CD4-positive, alpha-beta memory T cell (primary cell): Measurements from ENCODE around the gene DUOXA1. TPM values are rescaled to one million over a fixed set of nuclear protein-coding genes. Genes with fewer than 3 reads are reported as not detected.
"Not testable (repeated sequence)": the region's sequence is repeated elsewhere in the genome, so short reads cannot be mapped to it uniquely, and the experiment has no call there.

Experiments
- CTCF ChIA-PET: fragments of 350-600 bp; sonication (Branson Sonifier 250); formaldehyde crosslinking; loops from one replicate; lab custom pipeline; 2021; ENCODE audit warnings: inconsistent platforms; ENCODE audit not compliant: partially characterized antibody; lab: Charles Lee
- POLR2A ChIA-PET: fragments of 350-600 bp; sonication (Branson Sonifier 250); formaldehyde crosslinking; loops from one replicate; lab custom pipeline; 2021; ENCODE audit not compliant: partially characterized antibody; lab: Charles Lee
- DNase-seq, 5 donors: peaks; one replicate each; pipeline versions ENCODE4 v3.0.0 to v3.0.0-alpha.2; 2020 to 2022; ENCODE audit warnings: mixed read lengths in 1 of 5
- H3K27ac ChIP-seq: one replicate; pipeline ENCODE4 v1.7.0; 2013; ENCODE audit warnings: low read depth, low read length
- H3K27me3 ChIP-seq: 2 replicates; pipeline ENCODE4 v1.7.0; 2013; ENCODE audit warnings: mild to moderate bottlenecking, low read length, moderate library complexity; ENCODE audit not compliant: insufficient read depth
- H3K36me3 ChIP-seq: 2 replicates; pipeline ENCODE4 v1.7.0; 2013; ENCODE audit warnings: mild to moderate bottlenecking, low read length, moderate library complexity; ENCODE audit not compliant: insufficient read depth
- H3K4me1 ChIP-seq: 2 replicates; pipeline ENCODE4 v1.7.0; 2013; ENCODE audit warnings: mild to moderate bottlenecking, low read length, moderate library complexity; ENCODE audit not compliant: insufficient read depth
- H3K4me3 ChIP-seq, 2 donors: one replicate each; pipeline ENCODE4 v1.7.0; 2013; ENCODE audit warnings: low read length in 2 of 2, mild to moderate bottlenecking in 1 of 2
- H3K9me3 ChIP-seq, 2 donors: one replicate each; pipeline ENCODE4 v1.7.0; 2013; ENCODE audit warnings: low read length in 2 of 2, control low read depth in 1 of 2; ENCODE audit not compliant: control insufficient read depth in 1 of 2
- H3K27ac Mint-ChIP-seq, 7 donors: one replicate each; pipeline ENCODE4 v1.8.0; 2020 to 2021; ENCODE audit warnings: mixed read lengths in 7 of 7, mild to moderate bottlenecking in 6 of 7, inconsistent platforms in 3 of 7, moderate library complexity in 3 of 7
- H3K27me3 Mint-ChIP-seq, 2 donors: one replicate each; pipeline ENCODE4 v1.8.0; 2020 to 2021; ENCODE audit warnings: mixed read lengths in 2 of 2
- H3K36me3 Mint-ChIP-seq, 2 donors: one replicate each; pipeline ENCODE4 v1.8.0; 2020 to 2021; ENCODE audit warnings: mixed read lengths in 2 of 2, inconsistent platforms in 1 of 2, mild to moderate bottlenecking in 1 of 2
- H3K4me1 Mint-ChIP-seq, 4 donors: one replicate each; pipeline ENCODE4 v1.8.0; 2020 to 2021; ENCODE audit warnings: mixed read lengths in 4 of 4, mild to moderate bottlenecking in 1 of 4
- H3K4me3 Mint-ChIP-seq, 8 donors: one replicate each; pipeline ENCODE4 v1.8.0; 2020 to 2021; ENCODE audit warnings: mixed read lengths in 8 of 8, mild to moderate bottlenecking in 7 of 8, moderate library complexity in 6 of 8, inconsistent platforms in 3 of 8
- H3K9me3 Mint-ChIP-seq, 8 donors: one replicate each; pipeline ENCODE4 v1.8.0; 2020 to 2021; ENCODE audit warnings: mixed read lengths in 8 of 8, mild to moderate bottlenecking in 5 of 8, inconsistent platforms in 3 of 8, moderate library complexity in 1 of 8
- intact Hi-C: fragments of 100-400 bp; cut with micrococcal nuclease; formaldehyde crosslinking; loops from one replicate; pipeline ENCODE4 v1.15.1; 2023
- polyA plus RNA-seq, 2 donors: library from polyadenylated mRNA; unstranded; fragments of 300-500 nt; fragmentation: Illumina TruSeq; gene quantifications; one replicate each; pipeline ENCODE4 v1.2.3, GENCODE V29; 2021
- total RNA-seq, 2 experiments: library from RNA; stranded (reverse); gene quantifications; one replicate each; pipeline ENCODE4 v1.2.3, GENCODE V29; 2021

Gene DUOXA1
- total and polyA plus RNA-seq, 4 experiments from 2014 or later: 0.23 to 0.97 TPM; not detected in 2

- H3K4me3 ChIP-seq: no peak overlapping the region
- Mint-ChIP-seq H3K27me3 (peaks cover 18 to 27% of the 10 kb centered on the region in 2 donors), H3K4me1 (no peaks in the 10 kb centered on the region), H3K36me3 (no peaks in the 10 kb centered on the region), H3K9me3 (no peaks in the 10 kb centered on the region), H3K27ac (no peak overlapping the region), H3K4me3 (no peak overlapping the region)
- H3K27me3 ChIP-seq: no peaks in the 10 kb centered on the region
- H3K4me1 ChIP-seq: no peaks in the 10 kb centered on the region
- ChIA-PET POLR2A (no interaction called here), CTCF (no interaction called here)
- H3K9me3 ChIP-seq: no peaks in the 10 kb centered on the region
- no peak overlapping the region for H3K27ac ChIP-seq
- H3K36me3 ChIP-seq: no peaks in the 10 kb centered on the region
- no peak for DNase-seq
- intact Hi-C loops: no loop called here
Measured at GRCh38 chr15:45091161-45091560, 38.5 kb downstream of the DUOXA1 start.

- Histone ChIP-seq H3K9me3 (no peaks in the 10 kb centered on the region), H3K4me1 (no peaks in the 10 kb centered on the region), H3K36me3 (no peaks in the 10 kb centered on the region), H3K4me3 (no peak overlapping the region), H3K27me3 (no peaks in the 10 kb centered on the region), H3K27ac (no peak overlapping the region)
- no peak overlapping the region for H3K27ac Mint-ChIP-seq
- CTCF ChIA-PET: interaction anchor here (0.6 kb wide), 1 partner anchor 68 kb away, joined by 3 read pairs; no protein-coding TSS in a partner anchor
- POLR2A ChIA-PET: no interaction called here
- H3K27me3 Mint-ChIP-seq: peaks cover 19 to 27% of the 10 kb centered on the region in 2 donors
- no peaks in the 10 kb centered on the region for H3K36me3 Mint-ChIP-seq
- no peak for DNase-seq
- no peak overlapping the region for H3K4me3 Mint-ChIP-seq
- no peaks in the 10 kb centered on the region for H3K4me1 Mint-ChIP-seq
- no peaks in the 10 kb centered on the region for H3K9me3 Mint-ChIP-seq
- intact Hi-C loops: no loop called here
Measured at GRCh38 chr15:45089712-45090373, 39.8 kb downstream of the DUOXA1 start.

GRCh38 chr15:45088801-45089711 lies 40.6 kb downstream of the DUOXA1 start:
- POLR2A ChIA-PET: no interaction called here
- intact Hi-C loops: no loop called here
- Histone ChIP-seq H3K27ac (no peak overlapping the region), H3K4me3 (no peak overlapping the region), H3K9me3 (no peaks in the 10 kb centered on the region), H3K36me3 (no peaks in the 10 kb centered on the region), H3K27me3 (no peaks in the 10 kb centered on the region), H3K4me1 (no peaks in the 10 kb centered on the region)
- DNase-seq: no peak
- CTCF ChIA-PET: interaction anchor here (0.6 kb wide), 1 partner anchor 67 kb away, joined by 3 read pairs; no protein-coding TSS in a partner anchor
- Mint-ChIP-seq H3K4me1 (no peaks in the 10 kb centered on the region), H3K27ac (no peak overlapping the region), H3K4me3 (no peak overlapping the region), H3K27me3 (peaks cover 21 to 29% of the 10 kb centered on the region in 2 donors), H3K36me3 (no peaks in the 10 kb centered on the region), H3K9me3 (no peaks in the 10 kb centered on the region)

GRCh38 chr15:45087513-45087912 lies 42.2 kb downstream of the DUOXA1 start:
- H3K27ac Mint-ChIP-seq: no peak overlapping the region
- H3K36me3 Mint-ChIP-seq: no peaks in the 10 kb centered on the region
- intact Hi-C loops: no loop called here
- no peak overlapping the region for H3K4me3 Mint-ChIP-seq
- CTCF ChIA-PET: no interaction called here
- no peaks in the 10 kb centered on the region for H3K4me1 Mint-ChIP-seq
- H3K27me3 Mint-ChIP-seq: peaks cover 25 to 29% of the 10 kb centered on the region in 2 donors
- POLR2A ChIA-PET: no interaction called here
- no peaks in the 10 kb centered on the region for H3K36me3 ChIP-seq
- H3K4me1 ChIP-seq: no peaks in the 10 kb centered on the region
- H3K27me3 ChIP-seq: no peaks in the 10 kb centered on the region
- H3K4me3 ChIP-seq: no peak overlapping the region
- no peaks in the 10 kb centered on the region for H3K9me3 Mint-ChIP-seq
- H3K9me3 ChIP-seq: no peaks in the 10 kb centered on the region
- DNase-seq: no peak
- H3K27ac ChIP-seq: no peak overlapping the region

- H3K36me3 ChIP-seq: no peaks in the 10 kb centered on the region
- Mint-ChIP-seq H3K4me3 (no peak overlapping the region), H3K36me3 (no peaks in the 10 kb centered on the region), H3K27me3 (peaks cover 14% of the 10 kb centered on the region in 2 donors), H3K9me3 (no peaks in the 10 kb centered on the region), H3K27ac (no peak overlapping the region), H3K4me1 (no peaks in the 10 kb centered on the region)
- H3K4me1 ChIP-seq: no peaks in the 10 kb centered on the region
- no peak overlapping the region for H3K4me3 ChIP-seq
- intact Hi-C loops: no loop called here
- POLR2A ChIA-PET: no interaction called here
- CTCF ChIA-PET: no interaction called here
- H3K27me3 ChIP-seq: no peaks in the 10 kb centered on the region
- no peak for DNase-seq
- no peaks in the 10 kb centered on the region for H3K9me3 ChIP-seq
- H3K27ac ChIP-seq: no peak overlapping the region
Measured at GRCh38 chr15:45084163-45084562, 45.5 kb downstream of the DUOXA1 start.

GRCh38 chr15:45083223-45083622 lies 46.5 kb downstream of the DUOXA1 start:
- ChIA-PET POLR2A (no interaction called here), CTCF (no interaction called here)
- Histone ChIP-seq H3K27me3 (no peaks in the 10 kb centered on the region), H3K4me1 (no peaks in the 10 kb centered on the region), H3K36me3 (no peaks in the 10 kb centered on the region), H3K27ac (no peak overlapping the region), H3K4me3 (no peak overlapping the region), H3K9me3 (no peaks in the 10 kb centered on the region)
- peaks cover 11 to 14% of the 10 kb centered on the region in 2 donors for H3K27me3 Mint-ChIP-seq
- H3K9me3 Mint-ChIP-seq: no peaks in the 10 kb centered on the region
- no peak overlapping the region for H3K4me3 Mint-ChIP-seq
- H3K4me1 Mint-ChIP-seq: no peaks in the 10 kb centered on the region
- intact Hi-C loops: no loop called here
- DNase-seq: no peak
- no peak overlapping the region for H3K27ac Mint-ChIP-seq
- H3K36me3 Mint-ChIP-seq: no peaks in the 10 kb centered on the region

- intact Hi-C loops, H3K36me3 Mint-ChIP-seq, H3K4me1 Mint-ChIP-seq, H3K27ac ChIP-seq, DNase-seq, H3K9me3 Mint-ChIP-seq, H3K4me3 Mint-ChIP-seq, H3K36me3 ChIP-seq, POLR2A ChIA-PET, H3K4me1 ChIP-seq, H3K27me3 ChIP-seq, H3K4me3 ChIP-seq, H3K9me3 ChIP-seq, CTCF ChIA-PET: not testable (repeated sequence)
- Mint-ChIP-seq H3K27me3 (peaks cover 7 to 13% of the 10 kb centered on the region in 2 donors), H3K27ac (peak overlapping the region in 1 of 7 donors; percentile 13)
Measured at GRCh38 chr15:45082412-45082811, 47.3 kb downstream of the DUOXA1 start.
